Coronary artery (tissue), 2 donors: ENCODE measurements around the gene TAC4.

Source experiments
- DNase-seq: peaks from one replicate; pipeline ENCODE4 v3.0.0-alpha.2; 2017; ENCODE audit warnings: low spot score
- H3K27ac ChIP-seq, 2 donors: fragments of 200-600 bp; sonication (generic); one replicate each; pipeline ENCODE4 v1.5.1; 2016 to 2019
- H3K4me3 ChIP-seq: fragments of 200-600 bp; sonication (generic); 2 replicates; pipeline ENCODE4 v1.5.1; 2016; ENCODE audit warnings: mild to moderate bottlenecking, moderate library complexity
- TF ChIP-seq, protein P1 (sequence below): fragments of 200-600 bp; sonication (generic); IDR thresholded peaks from one replicate; pipeline ENCODE4 v1.5.1; 2019; ENCODE audit warnings: antibody characterized with exemption

The TAC4 gene

DNA sequence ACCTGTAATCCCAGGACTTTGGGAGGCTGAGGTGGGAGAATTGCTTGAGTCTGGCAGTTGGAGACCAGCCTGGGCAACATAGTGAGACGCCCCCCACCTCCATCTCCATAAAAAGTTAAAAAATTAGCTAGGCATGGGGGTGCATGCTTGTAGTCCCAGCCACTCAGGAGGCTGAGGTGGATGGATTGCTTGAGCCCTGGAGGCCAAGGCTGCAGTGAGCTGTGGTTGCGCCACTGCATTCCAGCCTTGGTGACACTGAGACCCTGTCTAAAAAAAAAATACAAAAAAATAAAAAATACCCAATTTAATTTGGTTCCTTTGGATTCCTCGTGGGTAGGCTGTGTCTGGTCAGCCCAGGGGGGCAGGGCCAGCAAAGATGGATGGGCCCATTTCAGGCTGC is 26.1 kb upstream of the TAC4 start:
- Histone ChIP-seq H3K27ac (no peak overlapping the region), H3K4me3 (no peak overlapping the region)
- TF ChIP-seq, protein P1, sequence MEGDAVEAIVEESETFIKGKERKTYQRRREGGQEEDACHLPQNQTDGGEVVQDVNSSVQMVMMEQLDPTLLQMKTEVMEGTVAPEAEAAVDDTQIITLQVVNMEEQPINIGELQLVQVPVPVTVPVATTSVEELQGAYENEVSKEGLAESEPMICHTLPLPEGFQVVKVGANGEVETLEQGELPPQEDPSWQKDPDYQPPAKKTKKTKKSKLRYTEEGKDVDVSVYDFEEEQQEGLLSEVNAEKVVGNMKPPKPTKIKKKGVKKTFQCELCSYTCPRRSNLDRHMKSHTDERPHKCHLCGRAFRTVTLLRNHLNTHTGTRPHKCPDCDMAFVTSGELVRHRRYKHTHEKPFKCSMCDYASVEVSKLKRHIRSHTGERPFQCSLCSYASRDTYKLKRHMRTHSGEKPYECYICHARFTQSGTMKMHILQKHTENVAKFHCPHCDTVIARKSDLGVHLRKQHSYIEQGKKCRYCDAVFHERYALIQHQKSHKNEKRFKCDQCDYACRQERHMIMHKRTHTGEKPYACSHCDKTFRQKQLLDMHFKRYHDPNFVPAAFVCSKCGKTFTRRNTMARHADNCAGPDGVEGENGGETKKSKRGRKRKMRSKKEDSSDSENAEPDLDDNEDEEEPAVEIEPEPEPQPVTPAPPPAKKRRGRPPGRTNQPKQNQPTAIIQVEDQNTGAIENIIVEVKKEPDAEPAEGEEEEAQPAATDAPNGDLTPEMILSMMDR = no peak
- no peak for DNase-seq

DNA sequence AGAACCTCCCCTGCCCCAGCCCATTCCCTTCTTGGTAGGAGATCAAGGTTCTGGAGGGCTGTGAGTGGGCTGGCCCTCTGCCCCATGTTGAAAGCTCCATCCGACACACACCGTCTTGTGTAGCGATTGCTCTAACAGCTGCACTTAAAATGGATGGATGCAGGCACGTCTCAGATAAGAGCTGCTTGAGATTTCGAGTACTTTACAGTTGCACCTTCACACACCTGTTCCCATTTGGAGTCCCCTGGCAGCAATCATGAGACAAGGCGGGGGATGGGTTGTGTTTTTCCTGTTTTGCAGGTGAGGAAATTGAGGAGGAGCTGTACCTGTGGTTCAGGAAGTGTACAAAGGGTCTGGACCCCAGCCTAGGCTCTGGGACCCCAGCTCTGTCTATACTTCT is 25.6 kb upstream of the TAC4 start:
- no peak overlapping the region for H3K27ac ChIP-seq
- DNase-seq = no peak
- TF ChIP-seq, protein P1 = no peak
- H3K4me3 ChIP-seq = no peak overlapping the region

- TF ChIP-seq, protein P1 = no peak
- Histone ChIP-seq H3K4me3 (no peak overlapping the region), H3K27ac (no peak overlapping the region)
- no peak for DNase-seq
Observed at GRCh38 chr17:49872754-49873377, 25.0 kb upstream of the TAC4 start.

GRCh38 chr17:49871211-49871610 is 23.3 kb upstream of the TAC4 start:
- TF ChIP-seq, protein P1 = no peak
- DNase-seq = no peak
- no peak overlapping the region for H3K4me3 ChIP-seq
- no peak overlapping the region for H3K27ac ChIP-seq

- Histone ChIP-seq H3K4me3 (no peak overlapping the region), H3K27ac (no peak overlapping the region)
- TF ChIP-seq, protein P1 = no peak
- no peak for DNase-seq
Observed at GRCh38 chr17:49870298-49870697, 22.4 kb upstream of the TAC4 start.

GRCh38 chr17:49869038-49869374 is 21.1 kb upstream of the TAC4 start:
- TF ChIP-seq, protein P1 = no peak
- DNase-seq = no peak
- no peak overlapping the region for H3K4me3 ChIP-seq
- no peak overlapping the region for H3K27ac ChIP-seq

DNA sequence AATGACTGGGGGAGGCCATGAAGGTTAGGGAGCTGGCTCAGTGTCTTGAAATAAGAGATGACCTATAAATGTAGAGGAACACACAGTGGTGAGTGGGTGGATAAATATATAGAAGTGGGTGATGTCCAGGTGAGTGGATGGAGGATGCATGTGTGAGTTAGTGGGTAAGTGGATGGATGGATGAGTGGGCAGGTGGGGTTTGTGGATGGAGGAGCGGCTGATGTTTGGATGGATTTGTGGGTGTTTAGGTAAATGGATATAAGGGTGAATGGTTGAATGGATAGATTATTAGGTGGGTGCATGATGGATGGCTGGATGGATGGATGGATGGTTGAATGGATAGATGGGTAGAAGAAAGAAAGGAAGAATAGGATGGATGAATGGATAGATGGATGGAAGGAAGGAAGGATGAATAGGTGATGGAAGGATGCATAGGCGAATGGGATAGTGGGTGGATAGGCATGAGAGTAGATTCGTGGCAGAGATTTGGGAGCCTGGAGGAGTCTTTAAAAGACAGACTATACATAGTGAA is 19.1 kb upstream of the TAC4 start:
- DNase-seq = no peak
- TF ChIP-seq, protein P1 = no peak
- H3K27ac ChIP-seq = no peak overlapping the region
- H3K4me3 ChIP-seq = no peak overlapping the region
